Measurements from ENCODE around the gene NR3C1. TPM values are rescaled to one million over a fixed set of nuclear protein-coding genes. Genes with fewer than 3 reads are reported as not detected.

Gene NR3C1
- total and polyA plus RNA-seq, 2 of the 4 experiments (the other 2 are of a cell fraction), result 13.7 to 77.4 TPM

- H3K27me3 ChIP-seq (ENCODE audit: control insufficient read depth, insufficient read depth, low read length), result no peaks in the 10 kb centered on the region
These were observed 67.0 kb downstream of the NR3C1 start for GRCh38 chr5:143336485-143336884.

More at GRCh38 chr5:143336485-143336884, 67.0 kb downstream of the NR3C1 start:
- Histone ChIP-seq H3K18ac (ENCODE audit: low read depth, low read length) (no peak overlapping the region), H4K8ac (ENCODE audit: low read depth in 2 of 2, low read length in 2 of 2) (no peak overlapping the region), H3K14ac (replicated peaks; ENCODE audit: low read depth, low read length) (no peak overlapping the region), H3K9me1 (ENCODE audit: insufficient read depth, low read length) (peaks cover 5% of the 10 kb centered on the region; the same call in 1 of the 2 replicates), H3K4me3 (ENCODE audit: insufficient read depth, low read depth, low read length) (no peak overlapping the region), H2AK9ac (replicated peaks; ENCODE audit: low read depth, low read length, poor library complexity) (no peak overlapping the region), H3K4me1 (ENCODE audit: control insufficient read depth, insufficient read depth, low read length) (peaks cover 2% of the 10 kb centered on the region; the same call in 1 of the 2 replicates), H4K91ac (ENCODE audit: insufficient read depth, low read depth, low read length) (no peak overlapping the region), H2BK120ac (ENCODE audit: low read depth, low read length) (no peak overlapping the region), H4K5ac (ENCODE audit: low read depth, low read length) (no peak overlapping the region), H3K79me1 (ENCODE audit: low read depth in 1 of 2, low read length in 2 of 2) (peaks cover 20 to 56% of the 10 kb centered on the region in 2 experiments), H3K9me3 (ENCODE audit: control insufficient read depth, insufficient read depth, low read length) (no peaks in the 10 kb centered on the region), H2BK15ac (ENCODE audit: low read depth, low read length) (no peak overlapping the region), H3K23ac (ENCODE audit: low read depth, low read length) (no peak overlapping the region), H2AK5ac (ENCODE audit: low read depth, low read length) (no peak overlapping the region), H2BK5ac (ENCODE audit: low read depth, low read length, poor library complexity, severe bottlenecking) (no peak overlapping the region), H3K56ac (ENCODE audit: extremely low read depth, insufficient read depth, low read length) (no peak overlapping the region), H3K4ac (ENCODE audit: low read depth, low read length) (no peak overlapping the region), H2BK20ac (ENCODE audit: low read depth, low read length) (no peak overlapping the region), H2AFZ (replicated peaks; ENCODE audit: low read length, poor library complexity) (no peak overlapping the region), H4K20me1 (ENCODE audit: insufficient read depth, low read length) (peaks cover 30% of the 10 kb centered on the region; the same call in 1 of the 2 replicates), H3K36me3 (ENCODE audit: control insufficient read depth, insufficient read depth, low read length) (no peaks in the 10 kb centered on the region; the same call in 1 of the 2 replicates), H3K9ac (ENCODE audit: low read depth, low read length) (no peak overlapping the region), H3K27ac (ENCODE audit: insufficient read depth, low read length) (no peak overlapping the region), H3K4me2 (ENCODE audit: low read depth, low read length) (no peak overlapping the region)
- in situ Hi-C loops (cut with MboI; ENCODE audit: low sequenced_read_pairs), result no loop called here
- dilution Hi-C loops (cut with HindIII; ENCODE audit: low sequenced_read_pairs, unreplicated experiment), result no loop called here
- ATAC-seq (ENCODE audit: low read depth) (no peak), DNase-seq (no peak)
- no CpG with 5 or more reads among the region's 6 CpGs for WGBS, 2 experiments (ENCODE audit: extremely low coverage in 2 of 2, insufficient read length in 1 of 2)
- TF ChIP-seq RFX5 (IDR thresholded peaks at IDR 0.05; ENCODE audit: low read depth, low read length), result no peak
- TF ChIP-seq SMC3 (IDR thresholded peaks at IDR 0.05; ENCODE audit: low read depth, low read length), result no peak
- intact Hi-C loops (cut with micrococcal nuclease), result no loop called here
- no TSS peak for BruUV-seq (replicated peaks)
- CTCF ChIA-PET, result no interaction called here
- POLR2A ChIA-PET (ENCODE audit: unreplicated experiment), result no interaction called here
